DND-41 (cell line): Measurements from ENCODE around the gene ST3GAL6.

ENCODE experiments used
- EZH2 ChIP-seq: IDR thresholded peaks from 3 replicates; pipeline ENCODE4 v1.6.1; 2012; ENCODE audit warnings: borderline replicate concordance, low read depth, mild to moderate bottlenecking, moderate library complexity, low read length, inconsistent platforms; ENCODE audit not compliant: severe bottlenecking
- TF ChIP-seq, protein P1 (sequence below): IDR thresholded peaks from 2 replicates; pipeline ENCODE4 v1.5.1; 2012; ENCODE audit warnings: borderline replicate concordance, low read length, moderate library complexity, mild to moderate bottlenecking; ENCODE audit not compliant: poor library complexity, severe bottlenecking; ENCODE audit errors: extremely low read depth

DNA sequence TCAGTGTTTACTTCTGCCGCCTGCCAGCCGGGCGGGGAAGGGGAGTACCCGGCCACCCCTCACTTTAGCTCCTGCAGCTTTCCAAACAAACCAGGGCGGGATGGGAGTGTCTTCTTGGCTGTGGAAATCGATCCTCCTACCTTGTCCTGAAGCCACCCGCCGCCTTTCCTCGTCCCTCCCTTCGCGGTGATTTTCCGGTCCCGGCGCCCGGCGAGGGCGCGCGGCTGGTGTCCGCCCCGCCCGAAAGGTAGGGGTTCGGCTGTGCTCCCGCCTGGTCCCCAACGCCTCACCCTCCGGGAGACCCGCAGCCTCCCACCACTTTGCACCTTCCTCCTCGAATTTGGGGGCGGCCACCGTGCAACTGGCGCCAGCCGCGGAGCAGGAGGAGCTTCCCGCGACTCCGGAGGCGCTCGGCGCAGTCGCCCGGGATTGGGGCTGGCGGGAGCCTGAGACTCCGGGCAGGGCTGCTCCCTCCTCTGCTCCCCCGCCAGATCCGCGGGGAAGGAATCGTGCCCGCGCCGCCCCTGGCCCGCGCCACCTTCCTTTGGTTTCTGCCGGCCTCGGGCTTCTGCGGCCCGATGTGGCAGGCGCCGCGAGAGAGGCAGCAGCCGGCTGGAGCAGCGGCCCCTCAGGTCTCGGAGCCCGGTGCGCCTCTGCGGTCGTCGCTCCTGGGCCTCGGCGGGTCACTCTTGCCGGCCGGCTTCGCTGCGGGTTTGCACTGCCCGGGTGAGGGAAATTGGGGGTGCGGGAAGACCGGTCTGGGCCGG, 30.7 kb upstream of the ST3GAL6 start:
- TF ChIP-seq, protein P1, sequence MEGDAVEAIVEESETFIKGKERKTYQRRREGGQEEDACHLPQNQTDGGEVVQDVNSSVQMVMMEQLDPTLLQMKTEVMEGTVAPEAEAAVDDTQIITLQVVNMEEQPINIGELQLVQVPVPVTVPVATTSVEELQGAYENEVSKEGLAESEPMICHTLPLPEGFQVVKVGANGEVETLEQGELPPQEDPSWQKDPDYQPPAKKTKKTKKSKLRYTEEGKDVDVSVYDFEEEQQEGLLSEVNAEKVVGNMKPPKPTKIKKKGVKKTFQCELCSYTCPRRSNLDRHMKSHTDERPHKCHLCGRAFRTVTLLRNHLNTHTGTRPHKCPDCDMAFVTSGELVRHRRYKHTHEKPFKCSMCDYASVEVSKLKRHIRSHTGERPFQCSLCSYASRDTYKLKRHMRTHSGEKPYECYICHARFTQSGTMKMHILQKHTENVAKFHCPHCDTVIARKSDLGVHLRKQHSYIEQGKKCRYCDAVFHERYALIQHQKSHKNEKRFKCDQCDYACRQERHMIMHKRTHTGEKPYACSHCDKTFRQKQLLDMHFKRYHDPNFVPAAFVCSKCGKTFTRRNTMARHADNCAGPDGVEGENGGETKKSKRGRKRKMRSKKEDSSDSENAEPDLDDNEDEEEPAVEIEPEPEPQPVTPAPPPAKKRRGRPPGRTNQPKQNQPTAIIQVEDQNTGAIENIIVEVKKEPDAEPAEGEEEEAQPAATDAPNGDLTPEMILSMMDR: peak; percentile 35
- no peak for TF ChIP-seq EZH2
